ENCODE measurements around the gene PATE1.
"Not testable (repeated sequence)": the region's sequence is repeated elsewhere in the genome, so short reads cannot be mapped to it uniquely, and the experiment has no call there.

PATE1 gene

GRCh38 chr11:125745979-125746378 is at the start of gene PATE1:
TSS of gene PATE1 (plus strand) at chr11:125746279. CDS start at chr11:125746305, 26 bp downstream.
- DNase-seq: no peak

- no peak for DNase-seq
These were observed 45.0 kb upstream of the PATE1 start for GRCh38 chr11:125701018-125701610.

- no peak for DNase-seq
These were observed 44.0 kb upstream of the PATE1 start for GRCh38 chr11:125701858-125702621.

DNA sequence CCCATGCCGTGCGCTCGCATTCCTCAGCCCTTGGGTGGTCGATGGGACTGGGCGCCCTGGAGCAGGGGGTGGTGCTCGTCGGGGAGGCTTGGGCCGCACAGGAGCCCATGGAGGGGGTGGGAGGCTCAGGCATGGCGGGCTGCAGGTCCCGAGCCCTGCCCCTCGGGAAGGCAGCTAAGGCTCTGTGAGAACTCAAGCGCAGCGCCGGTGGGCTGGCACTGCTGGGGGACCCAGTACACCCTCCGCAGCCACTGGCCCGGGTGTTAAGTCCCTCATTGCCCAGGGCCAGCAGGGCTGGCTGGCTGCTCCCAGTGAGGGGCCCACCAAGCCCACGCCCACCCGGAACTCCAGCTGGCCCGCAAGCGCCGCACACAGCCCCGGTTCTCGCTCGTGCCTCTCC is 41.4 kb upstream of the PATE1 start:
- not testable (repeated sequence) for DNase-seq

- DNase-seq: no peak
These were observed 25.3 kb upstream of the PATE1 start for GRCh38 chr11:125720781-125721180.

DNA sequence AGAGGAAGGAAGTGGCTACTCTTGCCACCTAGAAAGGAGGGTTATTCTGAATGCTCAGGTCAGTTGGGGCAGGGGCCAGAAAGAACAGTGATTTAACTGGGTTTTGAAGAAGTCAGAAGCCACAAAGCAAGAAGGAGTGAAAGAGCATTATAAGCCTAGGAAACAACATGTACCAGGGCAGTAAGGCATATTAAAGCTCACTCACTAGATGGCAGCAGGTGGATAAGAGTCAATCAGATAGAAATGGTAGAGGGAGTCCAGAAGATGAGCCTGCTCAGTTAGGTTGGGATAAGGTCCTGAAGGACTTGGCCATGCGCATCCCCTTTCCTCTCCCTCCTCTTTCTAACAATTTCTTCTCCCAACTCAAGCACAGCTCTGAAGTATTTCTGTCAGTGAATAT is 22.0 kb upstream of the PATE1 start:
- no peak for DNase-seq

DNA sequence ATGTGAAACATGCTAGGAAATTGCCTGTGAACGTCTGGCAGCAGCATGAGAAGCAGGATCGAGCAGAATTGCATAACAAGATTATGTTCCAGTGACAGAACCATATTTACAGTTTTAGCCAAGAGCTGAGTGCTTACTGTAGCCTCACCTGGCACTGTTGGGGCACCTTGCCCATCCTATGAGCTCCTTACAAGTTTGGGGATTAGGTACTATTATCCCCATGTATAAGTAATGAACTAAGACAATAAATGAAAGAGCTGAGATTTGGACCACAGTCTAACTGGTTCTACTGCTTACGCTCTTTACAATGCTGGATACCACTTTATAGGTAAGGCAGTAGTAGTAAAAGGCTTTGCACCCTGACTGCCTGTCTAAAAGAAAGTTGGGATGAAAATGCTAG is 17.1 kb upstream of the PATE1 start:
- no peak for DNase-seq

DNA sequence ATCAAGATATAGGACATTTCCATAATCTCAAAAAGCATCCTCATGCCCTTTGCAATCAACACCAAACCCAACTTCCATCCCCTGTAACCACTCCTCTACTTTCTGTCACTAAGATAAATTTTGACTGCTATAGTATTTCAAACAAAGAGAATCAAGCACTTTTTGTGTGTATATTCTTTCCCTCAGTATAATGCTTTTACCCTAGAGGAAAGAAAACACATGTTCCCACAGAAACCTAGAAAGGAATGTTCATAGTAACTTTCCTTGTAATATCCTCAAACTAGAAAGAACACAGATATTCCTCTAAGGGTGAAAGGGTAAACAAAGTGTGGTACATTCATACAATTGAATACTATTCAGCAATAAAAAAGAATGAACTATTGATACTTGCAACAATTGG is 5.5 kb upstream of the PATE1 start:
- no peak for DNase-seq

GRCh38 chr11:125743681-125744080 is 2.4 kb upstream of the PATE1 start:
- no peak for DNase-seq

- DNase-seq: no peak
These were observed 4.5 kb downstream of the PATE1 start for GRCh38 chr11:125750629-125751028.

DNA sequence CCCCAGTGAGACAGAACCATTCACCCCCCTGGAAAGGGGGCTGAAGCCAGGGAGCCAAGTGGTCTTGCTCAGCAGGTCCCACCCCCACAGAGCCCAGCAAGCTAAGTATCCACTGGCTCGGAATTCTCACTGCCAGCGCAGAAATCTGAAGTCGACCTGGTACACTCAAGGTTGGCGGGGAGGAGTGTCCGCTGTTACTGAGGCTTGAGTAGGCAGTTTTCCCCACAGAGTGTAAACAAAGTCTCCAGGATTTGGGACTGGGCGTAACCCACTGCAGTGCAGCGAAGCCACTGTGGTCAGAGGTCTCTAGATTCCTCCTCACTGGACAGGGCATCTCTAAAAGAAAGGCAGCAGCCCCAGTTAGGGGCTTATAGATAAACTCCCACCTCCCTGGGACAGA is 10.0 kb downstream of the PATE1 start:
- DNase-seq: no peak

- DNase-seq: no peak
These were observed 16.4 kb downstream of the PATE1 start for GRCh38 chr11:125762445-125762844.

GRCh38 chr11:125763483-125763882 is 17.4 kb downstream of the PATE1 start:
- no peak for DNase-seq

GRCh38 chr11:125766251-125766650 is 20.2 kb downstream of the PATE1 start:
- no peak for DNase-seq

DNA sequence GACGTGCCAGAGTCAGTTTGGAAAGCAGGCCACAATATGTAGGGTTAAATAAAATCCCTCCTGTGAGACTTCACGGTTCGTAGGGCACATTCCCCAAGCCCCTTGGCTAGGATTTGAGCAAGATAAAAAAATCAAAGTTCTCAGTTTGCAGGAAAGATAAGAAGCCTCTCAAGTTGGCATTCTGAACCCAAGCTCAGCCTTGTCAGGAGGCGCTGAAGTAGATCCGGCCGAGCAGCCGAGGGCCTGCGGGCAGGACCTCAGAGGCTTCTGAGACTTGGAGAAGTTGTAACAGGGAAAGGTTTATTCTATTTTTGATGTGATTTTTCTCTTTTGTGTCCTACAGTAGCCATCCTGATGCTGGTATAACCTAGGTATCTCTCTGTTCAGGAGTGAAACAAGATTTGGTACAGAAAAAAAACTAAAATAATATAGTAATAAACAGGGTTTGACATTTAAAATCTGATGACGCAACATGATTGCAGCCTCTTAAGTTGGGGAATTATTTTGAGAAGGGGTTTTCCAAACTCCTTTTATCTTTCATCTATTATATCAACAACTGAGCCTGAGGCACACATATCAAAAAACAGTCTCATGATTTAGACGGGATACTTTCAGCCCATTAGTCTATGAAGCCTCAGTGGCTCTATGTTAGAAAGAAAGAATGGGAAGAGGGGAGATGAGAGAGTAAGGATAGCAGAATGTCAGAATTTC is 22.4 kb downstream of the PATE1 start:
- no peak for DNase-seq

- no peak for DNase-seq
These were observed 24.5 kb downstream of the PATE1 start for GRCh38 chr11:125770583-125770982.

DNA sequence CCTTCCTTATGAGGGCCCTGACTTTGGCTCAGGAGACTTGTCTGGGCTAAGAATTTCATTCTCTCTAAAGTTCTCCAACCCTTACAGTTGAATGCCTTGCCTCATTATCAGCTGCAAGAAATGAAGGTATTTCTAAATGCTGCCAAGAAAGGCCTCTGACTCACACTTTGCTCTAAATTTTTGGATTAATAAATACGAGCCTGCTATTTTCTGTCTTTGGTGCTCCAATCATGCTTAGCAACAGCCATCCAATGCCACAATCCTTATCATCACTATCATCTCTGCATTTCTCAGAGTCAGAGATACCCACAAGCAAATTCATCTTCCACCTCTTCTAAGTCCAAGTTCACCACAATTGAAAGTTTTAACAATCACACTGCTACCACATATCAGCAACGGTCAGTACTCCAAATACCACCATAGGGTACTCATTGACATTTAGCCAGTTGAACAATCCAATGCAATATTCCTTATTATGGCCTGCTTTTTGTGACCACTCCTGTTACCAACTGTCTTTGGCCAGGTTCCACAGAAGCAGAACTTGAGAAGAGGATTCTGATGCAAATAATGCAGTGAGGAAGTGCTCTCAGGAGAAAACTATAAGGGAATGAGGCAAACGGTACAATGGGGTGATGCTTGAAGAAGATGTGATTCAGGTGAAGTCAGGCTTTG is 26.9 kb downstream of the PATE1 start:
- DNase-seq: no peak

GRCh38 chr11:125773516-125773915 is 27.4 kb downstream of the PATE1 start:
- DNase-seq: no peak

DNA sequence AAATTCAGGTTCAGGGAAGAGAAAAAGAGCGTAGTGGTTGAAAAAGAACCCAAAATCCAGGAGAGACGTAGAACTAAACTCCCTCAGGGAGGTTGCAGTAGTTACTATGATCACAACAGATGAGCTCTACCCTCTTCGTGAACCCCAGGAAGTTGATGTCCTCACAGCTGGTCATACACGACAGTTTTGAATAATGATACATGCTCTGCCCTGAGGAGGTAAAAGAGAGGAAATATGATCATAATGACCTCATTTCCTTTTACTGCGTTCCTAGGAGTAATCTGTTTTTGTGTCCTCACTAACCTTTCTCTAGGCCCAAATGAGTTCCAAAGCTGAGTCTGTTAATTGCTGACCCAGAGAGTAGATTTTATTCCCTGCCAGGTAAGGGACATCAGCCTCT is 31.2 kb downstream of the PATE1 start:
- DNase-seq: no peak

- DNase-seq: no peak
These were observed 32.6 kb downstream of the PATE1 start, which contains the start of gene PATE2 for GRCh38 chr11:125778728-125779127. TSS of gene PATE2 (minus strand) at chr11:125778828. CDS start at chr11:125778773, 55 bp downstream.

- no peak for DNase-seq
These were observed 38.6 kb downstream of the PATE1 start for GRCh38 chr11:125784678-125785077.

DNA sequence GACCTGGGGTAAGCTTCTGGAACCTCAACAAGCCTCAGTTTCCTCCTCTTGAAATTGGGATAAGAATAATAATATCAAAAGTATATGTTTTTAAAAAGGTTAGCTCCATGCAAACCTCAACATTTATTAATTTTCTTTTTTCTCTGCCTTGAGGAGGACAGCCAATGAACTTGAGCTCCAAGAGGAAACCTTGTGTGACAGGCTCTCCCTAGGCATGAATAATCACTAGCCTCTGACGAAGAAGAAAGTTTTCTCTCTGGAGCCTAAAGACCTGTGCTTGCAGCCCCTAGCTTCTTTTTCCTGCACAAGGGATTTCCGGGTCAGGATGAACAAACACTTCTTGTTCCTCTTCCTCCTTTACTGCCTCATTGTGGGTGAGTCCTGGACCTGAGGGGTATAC is 41.7 kb downstream of the PATE1 start, which contains the start of gene PATE3:
Gene PATE3 (plus strand): TSS at position 301 of the 400 bp plus-strand sequence. CDS start 25 bp downstream, at position 326.
- no peak for DNase-seq

- DNase-seq: no peak
These were observed 44.7 kb downstream of the PATE1 start for GRCh38 chr11:125790825-125791224.
